ENCODE measurements around the gene TRIM8.

GRCh38 chr10:102656791-102657371 is 12.6 kb downstream of the TRIM8 start:
- TF ChIP-seq TEAD4 (IDR thresholded peaks at IDR 0.05): no peak
- no peak for TF ChIP-seq EP300 (IDR thresholded peaks at IDR 0.05; ENCODE audit: borderline replicate concordance)
- TF ChIP-seq RAD21 (IDR thresholded peaks at IDR 0.05; ENCODE audit: low read depth): no peak
- no peak for TF ChIP-seq ZBTB7A (IDR thresholded peaks at IDR 0.05; ENCODE audit: low read depth)
- TF ChIP-seq YY1 (IDR thresholded peaks at IDR 0.05; ENCODE audit: low read depth): no peak
- TF ChIP-seq, protein P1, sequence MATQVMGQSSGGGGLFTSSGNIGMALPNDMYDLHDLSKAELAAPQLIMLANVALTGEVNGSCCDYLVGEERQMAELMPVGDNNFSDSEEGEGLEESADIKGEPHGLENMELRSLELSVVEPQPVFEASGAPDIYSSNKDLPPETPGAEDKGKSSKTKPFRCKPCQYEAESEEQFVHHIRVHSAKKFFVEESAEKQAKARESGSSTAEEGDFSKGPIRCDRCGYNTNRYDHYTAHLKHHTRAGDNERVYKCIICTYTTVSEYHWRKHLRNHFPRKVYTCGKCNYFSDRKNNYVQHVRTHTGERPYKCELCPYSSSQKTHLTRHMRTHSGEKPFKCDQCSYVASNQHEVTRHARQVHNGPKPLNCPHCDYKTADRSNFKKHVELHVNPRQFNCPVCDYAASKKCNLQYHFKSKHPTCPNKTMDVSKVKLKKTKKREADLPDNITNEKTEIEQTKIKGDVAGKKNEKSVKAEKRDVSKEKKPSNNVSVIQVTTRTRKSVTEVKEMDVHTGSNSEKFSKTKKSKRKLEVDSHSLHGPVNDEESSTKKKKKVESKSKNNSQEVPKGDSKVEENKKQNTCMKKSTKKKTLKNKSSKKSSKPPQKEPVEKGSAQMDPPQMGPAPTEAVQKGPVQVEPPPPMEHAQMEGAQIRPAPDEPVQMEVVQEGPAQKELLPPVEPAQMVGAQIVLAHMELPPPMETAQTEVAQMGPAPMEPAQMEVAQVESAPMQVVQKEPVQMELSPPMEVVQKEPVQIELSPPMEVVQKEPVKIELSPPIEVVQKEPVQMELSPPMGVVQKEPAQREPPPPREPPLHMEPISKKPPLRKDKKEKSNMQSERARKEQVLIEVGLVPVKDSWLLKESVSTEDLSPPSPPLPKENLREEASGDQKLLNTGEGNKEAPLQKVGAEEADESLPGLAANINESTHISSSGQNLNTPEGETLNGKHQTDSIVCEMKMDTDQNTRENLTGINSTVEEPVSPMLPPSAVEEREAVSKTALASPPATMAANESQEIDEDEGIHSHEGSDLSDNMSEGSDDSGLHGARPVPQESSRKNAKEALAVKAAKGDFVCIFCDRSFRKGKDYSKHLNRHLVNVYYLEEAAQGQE (IDR thresholded peaks at IDR 0.05; ENCODE audit: low read depth): no peak
- no peak for TF ChIP-seq MAX (IDR thresholded peaks at IDR 0.05)
- no peak for TF ChIP-seq TCF12 (IDR thresholded peaks at IDR 0.05; ENCODE audit: low read depth)
- no peak for TF ChIP-seq EGR1 (IDR thresholded peaks at IDR 0.05)
- no peak for TF ChIP-seq FOXM1 (IDR thresholded peaks at IDR 0.05; ENCODE audit: borderline replicate concordance, low read depth)
- TF ChIP-seq TAF1 (IDR thresholded peaks at IDR 0.05; ENCODE audit: low read depth): no peak
- TF ChIP-seq, protein P2, sequence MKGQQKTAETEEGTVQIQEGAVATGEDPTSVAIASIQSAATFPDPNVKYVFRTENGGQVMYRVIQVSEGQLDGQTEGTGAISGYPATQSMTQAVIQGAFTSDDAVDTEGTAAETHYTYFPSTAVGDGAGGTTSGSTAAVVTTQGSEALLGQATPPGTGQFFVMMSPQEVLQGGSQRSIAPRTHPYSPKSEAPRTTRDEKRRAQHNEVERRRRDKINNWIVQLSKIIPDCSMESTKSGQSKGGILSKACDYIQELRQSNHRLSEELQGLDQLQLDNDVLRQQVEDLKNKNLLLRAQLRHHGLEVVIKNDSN (IDR thresholded peaks at IDR 0.05): no peak
